Esophagus muscularis mucosa (tissue), 4 donors: ENCODE measurements around the gene FGF19. TPM values are rescaled to one million over a fixed set of nuclear protein-coding genes. Genes with fewer than 3 reads are reported as not detected.
"Not testable (repeated sequence)": the region's sequence is repeated elsewhere in the genome, so short reads cannot be mapped to it uniquely, and the experiment has no call there.

Source experiments
- DNase-seq: peaks from one replicate; pipeline ENCODE4 v3.0.0-alpha.2; 2017; ENCODE audit errors: extremely low spot score
- H3K27ac ChIP-seq, 4 donors: fragments of 200-600 bp; sonication (generic); replicated peaks in 1 of 4; 1 replicate in 3 of 4; 2 replicates in 1 of 4; pipeline ENCODE4 v1.5.1; 2016 to 2019; ENCODE audit warnings: mild to moderate bottlenecking in 1 of 4
- H3K27me3 ChIP-seq, 4 donors: fragments of 200-600 bp; sonication (generic); one replicate each; pipeline versions ENCODE4 v1.5.1 to v1.6.0; 2016 to 2019
- H3K36me3 ChIP-seq, 4 donors: fragments of 200-600 bp; sonication (generic); one replicate each; pipeline ENCODE4 v1.5.1; 2016 to 2019
- H3K4me1 ChIP-seq, 4 donors: fragments of 200-600 bp; sonication (generic); one replicate each; pipeline ENCODE4 v1.5.1; 2016 to 2019
- H3K4me3 ChIP-seq, 4 donors: fragments of 200-600 bp; sonication (generic); 1 replicate in 2 of 4; 2 replicates in 2 of 4; pipeline ENCODE4 v1.5.1; 2016 to 2019; ENCODE audit warnings: mild to moderate bottlenecking in 4 of 4, moderate library complexity in 1 of 4
- H3K9me3 ChIP-seq, 4 donors: fragments of 200-600 bp; sonication (generic); 1 replicate in 3 of 4; 2 replicates in 1 of 4; pipeline ENCODE4 v1.5.1; 2016 to 2019
- CTCF ChIP-seq, 3 experiments: fragments of 200-600 bp in 2 of 3; fragments of 450-650 bp in 1 of 3; sonication (generic) in 2 of 3; IDR thresholded peaks; one replicate each; pipeline ENCODE4 v1.5.1; 2017 to 2019; ENCODE audit warnings: antibody characterized with exemption in 3 of 3, mild to moderate bottlenecking in 2 of 3, moderate library complexity in 1 of 3
- EP300 ChIP-seq: sonication (generic); formaldehyde crosslinking; IDR thresholded peaks from one replicate; pipeline ENCODE4 v1.6.1; 2017; ENCODE audit warnings: antibody characterized with exemption
- POLR2A ChIP-seq: fragments of 450-650 bp; IDR thresholded peaks from one replicate; pipeline ENCODE4 v1.6.1; 2017; ENCODE audit warnings: antibody characterized with exemption, moderate library complexity, mild to moderate bottlenecking, low read depth
- POLR2AphosphoS5 ChIP-seq, 2 donors: sonication (generic); formaldehyde crosslinking; IDR thresholded peaks; one replicate each; pipeline ENCODE4 v1.6.1; 2017; ENCODE audit warnings: antibody characterized with exemption in 2 of 2
- WGBS: methylation state at CpG from one replicate; pipeline ENCODE4 v1.1.5; 2018; 5-methylcytosine and 5-hydroxymethylcytosine counted together
- intact Hi-C: fragments of 100-400 bp; cut with DNase I; formaldehyde crosslinking; loops from one replicate; pipeline ENCODE4 v1.15.1; 2023
- total RNA-seq, 4 donors: library from RNA; depleted of rRNA; stranded (reverse); fragments of >200 nt; gene quantifications; one replicate each; pipeline versions ENCODE4 v1.1.0 to v1.2.1, GENCODE V29; 2016

Gene FGF19
- total RNA-seq, 4 donors from 2014 or later, result not detected

GRCh38 chr11:69689484-69690319 is 14.1 kb downstream of the FGF19 start:
- intact Hi-C loops, result loop anchor here (5.0 to 10.0 kb wide), 2 partner anchors 198 to 225 kb away; no protein-coding TSS in a partner anchor
- Histone ChIP-seq H3K4me3 (no peak overlapping the region), H3K9me3 (peaks cover 0 to 10% (median 0%) of the 10 kb centered on the region in 4 donors), H3K27me3 (peaks cover 0 to 48% (median 0%) of the 10 kb centered on the region in 4 donors), H3K36me3 (no peaks in the 10 kb centered on the region), H3K4me1 (peaks cover 6 to 9% (median 8%) of the 10 kb centered on the region in 4 donors), H3K27ac (no peak overlapping the region)
- TF ChIP-seq EP300 (no peak), POLR2AphosphoS5 (IDR thresholded peaks at IDR 0.05) (no peak), CTCF (IDR thresholded peaks at IDR 0.05) (no peak), POLR2A (no peak)
- no peak for DNase-seq
- 90% methylated on average over 5 of the region's 5 CpGs for WGBS

GRCh38 chr11:69687969-69688771 is 15.7 kb downstream of the FGF19 start:
- 78% methylated on average over 5 of the region's 5 CpGs for WGBS
- DNase-seq, H3K36me3 ChIP-seq, H3K9me3 ChIP-seq, H3K4me3 ChIP-seq, H3K27ac ChIP-seq, H3K4me1 ChIP-seq: not testable (repeated sequence)
- H3K27me3 ChIP-seq, result peaks cover 0 to 43% (median 0%) of the 10 kb centered on the region in 4 donors
- intact Hi-C loops, result loop anchor here (5.0 to 10.0 kb wide), 2 partner anchors 199 to 227 kb away; no protein-coding TSS in a partner anchor

GRCh38 chr11:69686856-69687255 is 17.0 kb downstream of the FGF19 start:
- DNase-seq, result no peak
- WGBS, result 95% methylated on average over 6 of the region's 8 CpGs
- no peak overlapping the region for H3K4me3 ChIP-seq
- no peaks in the 10 kb centered on the region for H3K36me3 ChIP-seq
- no peak for TF ChIP-seq CTCF (IDR thresholded peaks at IDR 0.05)
- no peak for TF ChIP-seq POLR2A
- TF ChIP-seq POLR2AphosphoS5 (IDR thresholded peaks at IDR 0.05), result no peak
- no peak for TF ChIP-seq EP300
- peaks cover 0 to 34% (median 0%) of the 10 kb centered on the region in 4 donors for H3K27me3 ChIP-seq
- H3K4me1 ChIP-seq, result peaks cover 6 to 9% (median 8%) of the 10 kb centered on the region in 4 donors
- no peak overlapping the region for H3K27ac ChIP-seq
- intact Hi-C loops, result loop anchor here (5.0 to 10.0 kb wide), 2 partner anchors 200 to 228 kb away; no protein-coding TSS in a partner anchor
- H3K9me3 ChIP-seq, result peaks cover 0 to under 1% (median 0%) of the 10 kb centered on the region in 4 donors

GRCh38 chr11:69686452-69686851 is 17.4 kb downstream of the FGF19 start:
- DNase-seq, result no peak
- H3K27ac ChIP-seq, result no peak overlapping the region
- WGBS, result 71% methylated on average over 8 of the region's 13 CpGs
- intact Hi-C loops, result loop anchor here (5.0 to 10.0 kb wide), 2 partner anchors 201 to 228 kb away; no protein-coding TSS in a partner anchor
- H3K27me3 ChIP-seq, result peaks cover 0 to 34% (median 0%) of the 10 kb centered on the region in 4 donors
- H3K4me1 ChIP-seq, result peaks cover 6 to 9% (median 8%) of the 10 kb centered on the region in 4 donors
- no peak overlapping the region for H3K4me3 ChIP-seq
- H3K9me3 ChIP-seq, result no peaks in the 10 kb centered on the region
- H3K36me3 ChIP-seq, result no peaks in the 10 kb centered on the region
- TF ChIP-seq EP300, result no peak
- TF ChIP-seq CTCF (IDR thresholded peaks at IDR 0.05), result no peak
- no peak for TF ChIP-seq POLR2AphosphoS5 (IDR thresholded peaks at IDR 0.05)
- no peak for TF ChIP-seq POLR2A
